ENCODE results near the gene CSTPP1.

DNA sequence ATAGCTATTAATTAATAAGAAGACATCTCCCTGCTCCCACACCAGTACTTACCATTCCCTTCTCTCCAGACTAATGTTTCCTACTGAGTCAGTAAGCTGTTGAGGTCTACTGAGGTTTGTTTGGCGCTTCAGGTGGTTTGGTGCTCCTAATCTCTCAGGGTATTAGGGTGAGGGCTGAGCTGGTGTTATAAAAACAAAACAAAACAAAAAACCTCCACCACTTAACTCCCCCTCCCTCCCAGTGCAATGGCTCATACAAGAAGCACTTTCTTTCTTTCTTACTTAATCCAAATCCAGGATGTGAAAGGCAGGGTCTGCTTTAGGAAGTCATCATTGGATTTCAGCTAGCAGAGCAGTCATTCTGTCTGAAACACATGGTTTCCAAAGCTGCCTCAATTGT, 15.3 kb downstream of the CSTPP1 start:
- no peak for TF ChIP-seq EZH2 (IDR thresholded peaks at IDR 0.05; ENCODE audit: low read length, missing control alignments)
- TF ChIP-seq, protein P1, sequence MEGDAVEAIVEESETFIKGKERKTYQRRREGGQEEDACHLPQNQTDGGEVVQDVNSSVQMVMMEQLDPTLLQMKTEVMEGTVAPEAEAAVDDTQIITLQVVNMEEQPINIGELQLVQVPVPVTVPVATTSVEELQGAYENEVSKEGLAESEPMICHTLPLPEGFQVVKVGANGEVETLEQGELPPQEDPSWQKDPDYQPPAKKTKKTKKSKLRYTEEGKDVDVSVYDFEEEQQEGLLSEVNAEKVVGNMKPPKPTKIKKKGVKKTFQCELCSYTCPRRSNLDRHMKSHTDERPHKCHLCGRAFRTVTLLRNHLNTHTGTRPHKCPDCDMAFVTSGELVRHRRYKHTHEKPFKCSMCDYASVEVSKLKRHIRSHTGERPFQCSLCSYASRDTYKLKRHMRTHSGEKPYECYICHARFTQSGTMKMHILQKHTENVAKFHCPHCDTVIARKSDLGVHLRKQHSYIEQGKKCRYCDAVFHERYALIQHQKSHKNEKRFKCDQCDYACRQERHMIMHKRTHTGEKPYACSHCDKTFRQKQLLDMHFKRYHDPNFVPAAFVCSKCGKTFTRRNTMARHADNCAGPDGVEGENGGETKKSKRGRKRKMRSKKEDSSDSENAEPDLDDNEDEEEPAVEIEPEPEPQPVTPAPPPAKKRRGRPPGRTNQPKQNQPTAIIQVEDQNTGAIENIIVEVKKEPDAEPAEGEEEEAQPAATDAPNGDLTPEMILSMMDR (conservative IDR thresholded peaks at IDR 0.05 in 1 of 2, IDR thresholded peaks at IDR 0.05 in 1 of 2; ENCODE audit: low read depth in 1 of 2, low read length in 2 of 2) = no peak
